H9 (cell line): ENCODE results near the gene CCDC40. TPM values are rescaled to one million over a fixed set of nuclear protein-coding genes. Genes with fewer than 3 reads are reported as not detected.

Experiments
- DNase-seq: peaks from one replicate; pipeline ENCODE4 v3.0.0-alpha.2; 2017
- H2AFZ ChIP-seq: one replicate; pipeline ENCODE4 v1.6.1; 2013; ENCODE audit warnings: mild to moderate bottlenecking, low read length, control low read depth, moderate library complexity
- H2AK5ac ChIP-seq: 2 replicates; pipeline ENCODE4 v1.6.1; 2013; ENCODE audit warnings: low read length, control low read depth, mixed read lengths; ENCODE audit not compliant: insufficient read length
- H2BK120ac ChIP-seq: one replicate; pipeline ENCODE4 v1.6.1; 2013; ENCODE audit warnings: low read depth, mild to moderate bottlenecking, low read length, control low read depth, inconsistent platforms; ENCODE audit not compliant: poor library complexity, severe bottlenecking
- H2BK12ac ChIP-seq: 2 replicates; pipeline ENCODE4 v1.6.1; 2013; ENCODE audit warnings: low read length, control low read depth, mixed read lengths, low read depth; ENCODE audit not compliant: insufficient read length
- H2BK15ac ChIP-seq: 2 replicates; pipeline ENCODE4 v1.6.1; 2013; ENCODE audit warnings: low read depth, low read length, control low read depth
- H2BK20ac ChIP-seq: one replicate; pipeline ENCODE4 v1.6.1; 2013; ENCODE audit warnings: low read depth, mild to moderate bottlenecking, low read length, control low read depth, inconsistent platforms; ENCODE audit not compliant: poor library complexity, severe bottlenecking
- H2BK5ac ChIP-seq: 2 replicates; pipeline ENCODE4 v1.6.1; 2013; ENCODE audit warnings: low read length, control low read depth, mixed read lengths; ENCODE audit not compliant: insufficient read length
- H3K14ac ChIP-seq: 2 replicates; pipeline ENCODE4 v1.6.1; 2013; ENCODE audit warnings: low read length, control low read depth; ENCODE audit not compliant: insufficient read depth
- H3K18ac ChIP-seq: 2 replicates; pipeline ENCODE4 v1.6.1; 2013; ENCODE audit warnings: low read depth, mild to moderate bottlenecking, mixed read lengths, low read length, control low read depth; ENCODE audit not compliant: insufficient read length
- H3K23ac ChIP-seq: 2 replicates; pipeline ENCODE4 v1.6.1; 2013; ENCODE audit warnings: low read length, control low read depth, mixed read lengths, low read depth; ENCODE audit not compliant: insufficient read length
- H3K23me2 ChIP-seq: 2 replicates; pipeline ENCODE4 v1.6.1; 2013; ENCODE audit warnings: low read depth, mild to moderate bottlenecking, mixed read lengths, low read length, control low read depth; ENCODE audit not compliant: insufficient read length, poor library complexity, severe bottlenecking
- H3K27ac ChIP-seq: 2 replicates; pipeline ENCODE4 v1.5.1; 2013; ENCODE audit warnings: low read length, control low read depth, mixed read lengths, low read depth; ENCODE audit not compliant: insufficient read length
- H3K27me3 ChIP-seq: 2 replicates; pipeline ENCODE4 v1.6.1; 2013; ENCODE audit warnings: low read length, control low read depth, inconsistent platforms; ENCODE audit not compliant: insufficient read depth
- H3K4ac ChIP-seq: 2 replicates; pipeline ENCODE4 v1.6.1; 2013; ENCODE audit warnings: low read depth, mild to moderate bottlenecking, control low read depth, inconsistent platforms, low read length, moderate library complexity
- H3K4me1 ChIP-seq: 2 replicates; pipeline ENCODE4 v1.6.1; 2013; ENCODE audit warnings: low read length, control low read depth, inconsistent platforms; ENCODE audit not compliant: insufficient read depth
- H3K4me2 ChIP-seq: 2 replicates; pipeline ENCODE4 v1.6.1; 2013; ENCODE audit warnings: low read length, control low read depth, mixed read lengths; ENCODE audit not compliant: insufficient read length, insufficient read depth
- H3K56ac ChIP-seq: 2 replicates; pipeline ENCODE4 v1.6.1; 2013; ENCODE audit warnings: low read depth, mild to moderate bottlenecking, mixed read lengths, low read length, control low read depth; ENCODE audit not compliant: insufficient read length
- H3K79me1 ChIP-seq: 2 replicates; pipeline ENCODE4 v1.6.1; 2013; ENCODE audit warnings: low read depth, mild to moderate bottlenecking, moderate library complexity, low read length, control low read depth, inconsistent platforms; ENCODE audit not compliant: insufficient read depth, poor library complexity, severe bottlenecking
- H3K79me2 ChIP-seq: 2 replicates; pipeline ENCODE4 v1.6.1; 2013; ENCODE audit warnings: low read length, control low read depth, inconsistent platforms; ENCODE audit not compliant: insufficient read depth
- H3K9ac ChIP-seq: 2 replicates; pipeline ENCODE4 v1.6.1; 2013; ENCODE audit warnings: low read length, control low read depth, mixed read lengths; ENCODE audit not compliant: insufficient read length; ENCODE audit errors: extremely low read depth
- H3K9me3 ChIP-seq: one replicate; pipeline ENCODE4 v1.6.1; 2013; ENCODE audit warnings: low read depth, low read length, inconsistent platforms; ENCODE audit not compliant: control insufficient read depth
- H3T11ph ChIP-seq: one replicate; pipeline ENCODE4 v1.6.1; 2013; ENCODE audit warnings: mild to moderate bottlenecking, low read length, control low read depth, inconsistent platforms
- H4K20me1 ChIP-seq: one replicate; pipeline ENCODE4 v1.6.1; 2013; ENCODE audit not compliant: control insufficient read depth, insufficient read length, insufficient read depth
- H4K5ac ChIP-seq: 2 replicates; pipeline ENCODE4 v1.6.1; 2013; ENCODE audit warnings: low read depth, mild to moderate bottlenecking, mixed read lengths, low read length, control low read depth; ENCODE audit not compliant: insufficient read length
- H4K8ac ChIP-seq: replicated peaks from 2 replicates; pipeline ENCODE4 v1.6.1; 2013; ENCODE audit warnings: low read length, control low read depth, mixed read lengths, low read depth; ENCODE audit not compliant: insufficient read length
- H4K91ac ChIP-seq: 2 replicates; pipeline ENCODE4 v1.6.1; 2013; ENCODE audit warnings: low read depth, mild to moderate bottlenecking, moderate library complexity, mixed read lengths, low read length, control low read depth; ENCODE audit not compliant: insufficient read length
- H3K27ac Mint-ChIP-seq, 3 experiments: 2 replicates in 2 of 3; 3 replicates in 1 of 3; pipeline ENCODE4 v1.8.0; 2020 to 2021; ENCODE audit warnings: mixed read lengths in 3 of 3, mild to moderate bottlenecking in 1 of 3, moderate library complexity in 1 of 3
- H3K27me3 Mint-ChIP-seq: 2 replicates; pipeline ENCODE4 v1.8.0; 2021; ENCODE audit warnings: low read depth, mild to moderate bottlenecking, moderate library complexity, mixed read lengths
- H3K36me3 Mint-ChIP-seq, 3 experiments: 2 replicates in 2 of 3; 3 replicates in 1 of 3; pipeline ENCODE4 v1.8.0; 2020 to 2021; ENCODE audit warnings: low read depth in 3 of 3, mixed read lengths in 3 of 3; ENCODE audit not compliant: insufficient read depth in 1 of 3
- H3K4me1 Mint-ChIP-seq, 2 experiments: 2 replicates each; pipeline ENCODE4 v1.8.0; 2020; ENCODE audit warnings: mixed read lengths in 2 of 2
- H3K4me3 Mint-ChIP-seq, 2 experiments: 2 replicates in 1 of 2; 3 replicates in 1 of 2; pipeline ENCODE4 v1.8.0; 2020 to 2021; ENCODE audit warnings: mild to moderate bottlenecking in 2 of 2, mixed read lengths in 2 of 2, moderate library complexity in 1 of 2
- H3K9me3 Mint-ChIP-seq, 2 experiments: 2 replicates in 1 of 2; 3 replicates in 1 of 2; pipeline ENCODE4 v1.8.0; 2020; ENCODE audit warnings: mild to moderate bottlenecking in 2 of 2, mixed read lengths in 2 of 2, moderate library complexity in 1 of 2
- CTCF ChIP-seq: fragments of 200-600 bp; sonication (generic); conservative IDR thresholded peaks from 3 replicates; pipeline ENCODE4 v1.8.0; 2021; ENCODE audit warnings: antibody characterized with exemption, mild to moderate bottlenecking
- WGBS: extraction: QIAGEN DNeasy Blood & Tissue Kit; methylation state at CpG from one replicate; pipeline ENCODE4 v1.1.7; 2013; ENCODE audit warnings: missing lambda C conversion rate, low lambda C conversion rate, mixed read lengths; ENCODE audit not compliant: insufficient read length; ENCODE audit errors: extremely low coverage; 5-methylcytosine and 5-hydroxymethylcytosine counted together
- total RNA-seq: library from RNA; stranded (reverse); gene quantifications from 2 replicates; pipeline ENCODE4 v1.2.1, GENCODE V29; 2021

Gene CCDC40
- total RNA-seq, 1 experiment from 2014 or later: 8.9 TPM

GRCh38 chr17:80086616-80087015, 50.2 kb downstream of the CCDC40 start:
- no peak overlapping the region for H3T11ph ChIP-seq
- H4K20me1 ChIP-seq: no peaks in the 10 kb centered on the region
- no peak for DNase-seq
- no CpG with 5 or more reads among the region's 11 CpGs for WGBS
- Mint-ChIP-seq H3K4me1 (peaks cover 6 to 7% of the 10 kb centered on the region in 2 experiments), H3K9me3 (no peaks in the 10 kb centered on the region; a peak in 1 of 5 replicates), H3K36me3 (peaks cover 0 to 5% (median 0%) of the 10 kb centered on the region in 3 experiments; a peak in 1 of 7 replicates), H3K27me3 (peaks cover 6% of the 10 kb centered on the region), H3K4me3 (no peak overlapping the region), H3K27ac (no peak overlapping the region)
- no peak overlapping the region for H2BK15ac ChIP-seq
- no peak overlapping the region for H2BK5ac ChIP-seq
- no peak overlapping the region for H3K14ac ChIP-seq
- H3K18ac ChIP-seq: no peak overlapping the region
- H2BK12ac ChIP-seq: no peak overlapping the region
- no peak overlapping the region for H3K4me2 ChIP-seq
- no peak overlapping the region for H3K4ac ChIP-seq
- H3K56ac ChIP-seq: no peak overlapping the region
- H3K27ac ChIP-seq: no peak overlapping the region
- H4K91ac ChIP-seq: no peak overlapping the region
- no peak overlapping the region for H4K8ac ChIP-seq
- no peaks in the 10 kb centered on the region for H3K27me3 ChIP-seq
- no peaks in the 10 kb centered on the region for H3K9me3 ChIP-seq
- H2BK120ac ChIP-seq: no peak overlapping the region
- no peak overlapping the region for H3K23ac ChIP-seq
- no peak overlapping the region for H4K5ac ChIP-seq
- H3K23me2 ChIP-seq: no peaks in the 10 kb centered on the region
- H3K4me1 ChIP-seq: no peaks in the 10 kb centered on the region
- H3K79me2 ChIP-seq: no peaks in the 10 kb centered on the region
- H2AFZ ChIP-seq: no peak overlapping the region
- H2BK20ac ChIP-seq: no peak overlapping the region
- TF ChIP-seq CTCF: no peak
- H2AK5ac ChIP-seq: no peak overlapping the region
- no peak overlapping the region for H3K9ac ChIP-seq
- no peaks in the 10 kb centered on the region for H3K79me1 ChIP-seq
